Neural cell (in vitro differentiated cells): ENCODE measurements around the gene FAM219A. TPM values are rescaled to one million over a fixed set of nuclear protein-coding genes. Genes with fewer than 3 reads are reported as not detected.

Source experiments
- H2AFZ ChIP-seq: fragments of 200-600, 300-800 bp; sonication (generic), shearing (Covaris generic); 2 replicates; pipeline ENCODE4 v1.6.0; 2014; ENCODE audit warnings: low read depth, mild to moderate bottlenecking, antibody characterized with exemption, low read length, moderate library complexity
- H3F3A ChIP-seq: fragments of 200-600 bp; shearing (Covaris generic); 2 replicates; pipeline ENCODE4 v1.6.1; 2016; ENCODE audit warnings: mild to moderate bottlenecking, moderate library complexity, mixed read lengths, antibody characterized with exemption, low read length; ENCODE audit not compliant: insufficient read depth, poor library complexity, severe bottlenecking
- H3K27ac ChIP-seq: fragments of 200-600, 300-800 bp; sonication (generic), shearing (Covaris generic); 2 replicates; pipeline ENCODE4 v1.5.1; 2014; ENCODE audit warnings: mild to moderate bottlenecking, low read length, moderate library complexity
- H3K27me3 ChIP-seq: fragments of 300-800, 200-600 bp; sonication (generic), shearing (Covaris generic); 2 replicates; pipeline ENCODE4 v1.6.0; 2014; ENCODE audit warnings: mild to moderate bottlenecking, low read depth, low read length, moderate library complexity; ENCODE audit not compliant: insufficient read depth
- H3K36me3 ChIP-seq: fragments of 300-800, 200-600 bp; sonication (generic), shearing (Covaris generic); 2 replicates; pipeline ENCODE4 v1.5.1; 2014; ENCODE audit warnings: mild to moderate bottlenecking, antibody characterized with exemption, low read length, moderate library complexity; ENCODE audit not compliant: insufficient read depth
- H3K4me2 ChIP-seq: fragments of 300-800, 200-600 bp; sonication (generic), shearing (Covaris generic); 2 replicates; pipeline ENCODE4 v1.6.0; 2014; ENCODE audit warnings: mild to moderate bottlenecking, low read length
- H3K4me3 ChIP-seq: fragments of 300-800, 200-600 bp; sonication (generic), shearing (Covaris generic); 2 replicates; pipeline ENCODE4 v1.5.1; 2014; ENCODE audit warnings: mild to moderate bottlenecking, low read length, moderate library complexity
- H3K79me2 ChIP-seq: fragments of 200-600 bp; shearing (Covaris generic); replicated peaks from 2 replicates; pipeline ENCODE4 v1.6.0; 2014; ENCODE audit warnings: mild to moderate bottlenecking, low read length, moderate library complexity; ENCODE audit not compliant: insufficient read depth
- H3K9ac ChIP-seq: fragments of 300-800, 200-600 bp; sonication (generic), shearing (Covaris generic); 2 replicates; pipeline ENCODE4 v1.6.1; 2016; ENCODE audit warnings: mild to moderate bottlenecking, low read length, mixed read lengths
- H3K9me2 ChIP-seq: fragments of 200-600 bp; shearing (Covaris generic); 2 replicates; pipeline ENCODE4 v1.6.1; 2016; ENCODE audit warnings: mild to moderate bottlenecking, low read length, mixed read lengths; ENCODE audit not compliant: insufficient read depth
- H3K9me3 ChIP-seq: fragments of 200-600, 300-800 bp; sonication (generic), shearing (Covaris generic); 2 replicates; pipeline ENCODE4 v1.6.1; 2016; ENCODE audit warnings: mild to moderate bottlenecking, mixed run types, low read length, moderate library complexity, mixed read lengths
- H4K20me1 ChIP-seq: fragments of 200-600 bp; shearing (Covaris generic); 2 replicates; pipeline ENCODE4 v1.6.1; 2016; ENCODE audit warnings: mild to moderate bottlenecking, mixed run types; ENCODE audit not compliant: insufficient read depth
- CTCF ChIP-seq: fragments of 450-650 bp; IDR thresholded peaks from 2 replicates; pipeline ENCODE4 v1.5.1; 2014; ENCODE audit warnings: antibody characterized with exemption, mild to moderate bottlenecking, moderate library complexity; ENCODE audit not compliant: poor library complexity, severe bottlenecking
- EP300 ChIP-seq: fragments of 450-650 bp; conservative IDR thresholded peaks from 2 replicates; pipeline ENCODE4 v1.6.1; 2014; ENCODE audit warnings: antibody characterized with exemption, mild to moderate bottlenecking, moderate library complexity; ENCODE audit not compliant: poor library complexity, severe bottlenecking
- EZH2 ChIP-seq: fragments of 200-600, 300-800 bp; shearing (Covaris generic), sonication (generic); IDR thresholded peaks from 2 replicates; pipeline ENCODE4 v1.6.1; 2014; ENCODE audit warnings: antibody characterized with exemption, low read length, borderline replicate concordance, mild to moderate bottlenecking; ENCODE audit not compliant: insufficient read depth, poor library complexity, severe bottlenecking
- MXI1 ChIP-seq: fragments of 450-650 bp; conservative IDR thresholded peaks from 2 replicates; pipeline ENCODE4 v1.6.1; 2014; ENCODE audit warnings: antibody characterized with exemption, mild to moderate bottlenecking; ENCODE audit not compliant: poor library complexity, severe bottlenecking
- POLR2AphosphoS5 ChIP-seq: IDR thresholded peaks from 2 replicates; pipeline ENCODE4 v1.6.1; 2012
- RAD21 ChIP-seq: fragments of 450-650 bp; conservative IDR thresholded peaks from 2 replicates; pipeline ENCODE4 v1.6.1; 2014; ENCODE audit warnings: antibody characterized with exemption, mild to moderate bottlenecking, moderate library complexity
- REST ChIP-seq: IDR thresholded peaks from 2 replicates; pipeline ENCODE4 v1.6.1; 2012; ENCODE audit warnings: borderline replicate concordance
- SMC3 ChIP-seq: fragments of 450-650 bp; conservative IDR thresholded peaks from 2 replicates; pipeline ENCODE4 v1.6.1; 2014; ENCODE audit warnings: antibody characterized with exemption, mild to moderate bottlenecking, moderate library complexity; ENCODE audit not compliant: poor library complexity
- TAF1 ChIP-seq: IDR thresholded peaks from 2 replicates; pipeline ENCODE4 v1.6.1; 2012; ENCODE audit warnings: low read depth
- polyA plus RNA-seq: library from polyadenylated mRNA; depleted of rRNA; stranded (reverse); fragments of >200 nt; gene quantifications from 2 replicates; pipeline ENCODE4 v1.2.3, GENCODE V29; 2014

Gene FAM219A
- polyA plus RNA-seq, 1 donor from 2014 or later, result 56.6 TPM

GRCh38 chr9:34498553-34498952 lies 40.2 kb upstream of the FAM219A start:
- Histone ChIP-seq H3K4me2 (no peak overlapping the region), H3F3A (peaks cover 6% of the 10 kb centered on the region), H3K36me3 (no peaks in the 10 kb centered on the region), H2AFZ (no peak overlapping the region), H3K9ac (no peak overlapping the region), H3K4me3 (peak overlapping the region; percentile 4), H3K27ac (peak overlapping the region; percentile 50), H4K20me1 (no peaks in the 10 kb centered on the region), H3K9me2 (no peaks in the 10 kb centered on the region), H3K27me3 (no peaks in the 10 kb centered on the region), H3K9me3 (no peaks in the 10 kb centered on the region), H3K79me2 (no peaks in the 10 kb centered on the region)
- TF ChIP-seq POLR2AphosphoS5, result peak; percentile 39
- TF ChIP-seq SMC3, result peak; percentile 11
- TF ChIP-seq EP300, result peak; percentile 73
- no peak for TF ChIP-seq RAD21
- no peak for TF ChIP-seq CTCF
- peak; percentile 86 for TF ChIP-seq REST

- TF ChIP-seq EZH2 (no peak), CTCF (no peak), SMC3 (no peak), RAD21 (no peak), REST (no peak), MXI1 (no peak), TAF1 (no peak), POLR2AphosphoS5 (no peak), EP300 (no peak)
Observed at GRCh38 chr9:34496149-34496712, 37.9 kb upstream of the FAM219A start.

More at GRCh38 chr9:34496149-34496712, 37.9 kb upstream of the FAM219A start:
- Histone ChIP-seq H3K27me3 (no peaks in the 10 kb centered on the region), H3K9me3 (no peaks in the 10 kb centered on the region), H3F3A (peaks cover 6% of the 10 kb centered on the region), H3K36me3 (no peaks in the 10 kb centered on the region), H3K27ac (no peak overlapping the region), H3K9ac (no peak overlapping the region), H3K9me2 (no peaks in the 10 kb centered on the region), H4K20me1 (no peaks in the 10 kb centered on the region), H3K4me3 (no peak overlapping the region), H3K4me2 (no peak overlapping the region), H3K79me2 (no peaks in the 10 kb centered on the region), H2AFZ (no peak overlapping the region)
